Spleen (tissue), 11 donors: Measurements from ENCODE around the gene KIF19. TPM values are rescaled to one million over a fixed set of nuclear protein-coding genes. Genes with fewer than 3 reads are reported as not detected.

ENCODE experiments used
- DNase-seq: peaks from one replicate; pipeline ENCODE4 v3.0.0-alpha.2; 2020
- H3K27ac ChIP-seq, 8 donors: fragments of 200-600 bp; sonication (generic) in 7 of 8; 1 replicate in 4 of 8; 2 replicates in 4 of 8; pipeline versions ENCODE4 v1.5.0 to v1.8.0; 2016 to 2021; ENCODE audit warnings: inconsistent platforms in 4 of 8, mild to moderate bottlenecking in 4 of 8, moderate library complexity in 1 of 8
- H3K27me3 ChIP-seq, 7 donors: fragments of 200-600 bp; sonication (generic) in 6 of 7; replicated peaks in 1 of 7; 1 replicate in 4 of 7; 2 replicates in 3 of 7; pipeline versions ENCODE4 v1.5.0 to v1.8.0; 2016 to 2021; ENCODE audit warnings: inconsistent platforms in 3 of 7, mild to moderate bottlenecking in 1 of 7
- H3K36me3 ChIP-seq, 6 donors: fragments of 200-600 bp; sonication (generic) in 5 of 6; 1 replicate in 4 of 6; 2 replicates in 2 of 6; pipeline versions ENCODE4 v1.5.0 to v1.8.0; 2016 to 2021; ENCODE audit warnings: inconsistent platforms in 2 of 6
- H3K4me1 ChIP-seq, 6 donors: fragments of 200-600 bp; sonication (generic) in 5 of 6; 1 replicate in 3 of 6; 2 replicates in 3 of 6; pipeline versions ENCODE4 v1.5.0 to v1.8.0; 2016 to 2021; ENCODE audit warnings: inconsistent platforms in 3 of 6
- H3K4me3 ChIP-seq, 8 donors: fragments of 200-600 bp; sonication (generic) in 7 of 8; 1 replicate in 4 of 8; 2 replicates in 4 of 8; pipeline versions ENCODE4 v1.5.0 to v1.8.0; 2016 to 2021; ENCODE audit warnings: inconsistent platforms in 4 of 8, mild to moderate bottlenecking in 4 of 8, moderate library complexity in 2 of 8
- H3K9me3 ChIP-seq, 8 donors: fragments of 200-600 bp; sonication (generic) in 7 of 8; 1 replicate in 4 of 8; 2 replicates in 4 of 8; pipeline versions ENCODE4 v1.5.0 to v1.8.0; 2016 to 2021; ENCODE audit warnings: inconsistent platforms in 4 of 8
- CTCF ChIP-seq, 11 experiments: fragments of 200-600 bp in 7 of 11; fragments of 450-650 bp in 4 of 11; sonication (generic) in 4 of 11; IDR thresholded peaks in 8 of 11; conservative IDR thresholded peaks in 3 of 11; 1 replicate in 7 of 11; 2 replicates in 4 of 11; pipeline versions ENCODE4 v1.4.0 to v1.8.0; 2016 to 2021; ENCODE audit warnings: antibody characterized with exemption in 11 of 11, inconsistent platforms in 4 of 11, mild to moderate bottlenecking in 1 of 11
- POLR2A ChIP-seq, 3 donors: fragments of 450-650 bp; IDR thresholded peaks; one replicate each; pipeline ENCODE4 v1.5.1; 2017; ENCODE audit warnings: antibody characterized with exemption in 3 of 3, mild to moderate bottlenecking in 1 of 3
- POLR2AphosphoS5 ChIP-seq, 3 donors: sonication (generic); formaldehyde crosslinking; IDR thresholded peaks; one replicate each; pipeline ENCODE4 v1.5.1; 2017; ENCODE audit warnings: antibody characterized with exemption in 3 of 3
- WGBS, 5 donors: extraction: QIAGEN DNeasy Blood & Tissue Kit in 3 of 5; methylation state at CpG; one replicate each; pipeline versions ENCODE4 v1.1.5 to v1.1.7; 2013 to 2018; 5-methylcytosine and 5-hydroxymethylcytosine counted together
- intact Hi-C: fragments of 100-400 bp; cut with DNase I; formaldehyde crosslinking; loops from one replicate; pipeline ENCODE4 v1.15.0; 2023; ENCODE audit warnings: low total_unique reads
- polyA plus RNA-seq, 3 donors: library from polyadenylated mRNA; stranded (reverse); fragments of 200-250 nt; gene quantifications; one replicate each; pipeline ENCODE4 v1.2.1, GENCODE V29; 2013
- total RNA-seq, 7 donors: library from RNA; depleted of rRNA in 3 of 7; stranded (reverse); fragments of >200 nt in 3 of 7; fragmentation: NEBNext Ultra II Directional in 4 of 7; extraction: Animal tissue kit (Norgen Biotek cat#: 25700) in 4 of 7; gene quantifications; one replicate each; pipeline versions ENCODE4 v1.1.0 to v1.2.1, GENCODE V29; 2016 to 2021
- donor health status: healthy with polysubstance abuse.
- donor health status: DM: no; HTN: no; CAD: no; lungs with moderate emphysema.
- donor health status: DM: no; HTN: no; CAD: no.
- donor health status: Bipolar disorder and iron deficiency.
- donor health status: healthy.
- donor health status: DM: no; HTN: no; CAD: no.
- donor health status: DM: yes; HTN: yes; CAD: no.

KIF19 gene
- total and polyA plus RNA-seq, 10 donors: 5.7 to 48.2 (median 22.6) TPM

- 65 to 89% (median 86%) methylated on average over 4 of the region's 4 CpGs for WGBS, 5 donors
These were observed 70.5 kb downstream of the KIF19 start for GRCh38 chr17:74396567-74396966.

GRCh38 chr17:74402048-74402447, 76.0 kb downstream of the KIF19 start:
- no peak overlapping the region for H3K27ac ChIP-seq
- H3K4me1 ChIP-seq: no peaks in the 10 kb centered on the region
- H3K4me3 ChIP-seq: no peak overlapping the region
- no peaks in the 10 kb centered on the region for H3K9me3 ChIP-seq
- intact Hi-C loops: no loop called here
- DNase-seq: no peak
- WGBS, 5 donors: 82 to 95% (median 83%) methylated on average over 7 of the region's 7 CpGs
- H3K27me3 ChIP-seq: peaks cover 0 to 11% (median 0%) of the 10 kb centered on the region in 7 donors
- TF ChIP-seq CTCF (IDR thresholded peaks at IDR 0.05 in 8 of 11, conservative IDR thresholded peaks at IDR 0.05 in 3 of 11) (no peak), POLR2AphosphoS5 (IDR thresholded peaks at IDR 0.05) (no peak), POLR2A (IDR thresholded peaks at IDR 0.05) (no peak)
- H3K36me3 ChIP-seq: no peaks in the 10 kb centered on the region

More at GRCh38 chr17:74396567-74396966, 70.5 kb downstream of the KIF19 start:
- no peak overlapping the region for H3K4me3 ChIP-seq
- no peak for DNase-seq
- H3K27ac ChIP-seq: no peak overlapping the region
- intact Hi-C loops: no loop called here
- H3K27me3 ChIP-seq: no peaks in the 10 kb centered on the region
- H3K36me3 ChIP-seq: no peaks in the 10 kb centered on the region
- H3K9me3 ChIP-seq: peaks cover 0 to 3% (median 0%) of the 10 kb centered on the region in 8 donors
- peaks cover 0 to 4% (median 0%) of the 10 kb centered on the region in 6 donors for H3K4me1 ChIP-seq
- no peak for TF ChIP-seq POLR2AphosphoS5 (IDR thresholded peaks at IDR 0.05)
- no peak for TF ChIP-seq CTCF (IDR thresholded peaks at IDR 0.05 in 8 of 11, conservative IDR thresholded peaks at IDR 0.05 in 3 of 11)
- no peak for TF ChIP-seq POLR2A (IDR thresholded peaks at IDR 0.05)

GRCh38 chr17:74403512-74404137, 77.6 kb downstream of the KIF19 start:
- peaks cover 0 to 11% (median 0%) of the 10 kb centered on the region in 7 donors for H3K27me3 ChIP-seq
- H3K4me3 ChIP-seq: no peak overlapping the region
- no peak overlapping the region for H3K27ac ChIP-seq
- intact Hi-C loops: no loop called here
- 64 to 77% (median 73%) methylated on average over 11 to 12 of the region's 12 CpGs for WGBS, 5 donors
- no peaks in the 10 kb centered on the region for H3K9me3 ChIP-seq
- TF ChIP-seq CTCF (IDR thresholded peaks at IDR 0.05 in 8 of 11, conservative IDR thresholded peaks at IDR 0.05 in 3 of 11) (no peak), POLR2A (IDR thresholded peaks at IDR 0.05) (no peak), POLR2AphosphoS5 (IDR thresholded peaks at IDR 0.05) (no peak)
- no peaks in the 10 kb centered on the region for H3K36me3 ChIP-seq
- no peak for DNase-seq
- no peaks in the 10 kb centered on the region for H3K4me1 ChIP-seq

GRCh38 chr17:74404218-74404617, 78.2 kb downstream of the KIF19 start:
- no peaks in the 10 kb centered on the region for H3K36me3 ChIP-seq
- TF ChIP-seq POLR2AphosphoS5 (IDR thresholded peaks at IDR 0.05) (no peak), POLR2A (IDR thresholded peaks at IDR 0.05) (no peak), CTCF (IDR thresholded peaks at IDR 0.05 in 8 of 11, conservative IDR thresholded peaks at IDR 0.05 in 3 of 11) (no peak)
- H3K27ac ChIP-seq: no peak overlapping the region
- H3K4me3 ChIP-seq: no peak overlapping the region
- H3K4me1 ChIP-seq: no peaks in the 10 kb centered on the region
- intact Hi-C loops: no loop called here
- 83 to 86% (median 86%) methylated on average over 1 to 7 of the region's 7 CpGs for WGBS, 5 donors
- H3K9me3 ChIP-seq: no peaks in the 10 kb centered on the region
- no peak for DNase-seq
- H3K27me3 ChIP-seq: peaks cover 0 to 11% (median 0%) of the 10 kb centered on the region in 7 donors
